Fibroblast of skin of right quadriceps (primary cell): ENCODE data around the gene KCNMB4.

Source experiments
- DNase-seq: peaks from one replicate; pipeline ENCODE4 v3.0.0-alpha.2; 2013

KCNMB4 gene

DNA sequence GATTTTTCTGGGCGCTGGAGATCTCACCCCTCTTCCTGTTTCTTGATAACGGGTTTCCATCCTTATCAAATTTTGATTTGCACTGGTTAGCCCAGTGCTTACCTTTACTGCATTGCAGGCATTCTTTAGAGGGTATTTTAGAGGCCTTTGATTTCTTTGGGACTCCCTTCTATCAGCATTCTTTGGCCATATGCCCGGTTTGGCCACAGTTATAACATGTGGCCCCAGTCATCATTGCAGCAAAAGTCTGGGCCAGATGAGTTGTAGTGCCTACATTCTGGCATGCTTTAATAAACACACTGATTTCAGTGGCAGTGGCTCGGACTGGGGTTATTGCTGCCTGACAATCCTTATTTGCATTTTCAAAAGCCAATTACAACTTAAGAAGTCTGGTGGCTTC is 82.3 kb downstream of the KCNMB4 start:
- no peak for DNase-seq

DNA sequence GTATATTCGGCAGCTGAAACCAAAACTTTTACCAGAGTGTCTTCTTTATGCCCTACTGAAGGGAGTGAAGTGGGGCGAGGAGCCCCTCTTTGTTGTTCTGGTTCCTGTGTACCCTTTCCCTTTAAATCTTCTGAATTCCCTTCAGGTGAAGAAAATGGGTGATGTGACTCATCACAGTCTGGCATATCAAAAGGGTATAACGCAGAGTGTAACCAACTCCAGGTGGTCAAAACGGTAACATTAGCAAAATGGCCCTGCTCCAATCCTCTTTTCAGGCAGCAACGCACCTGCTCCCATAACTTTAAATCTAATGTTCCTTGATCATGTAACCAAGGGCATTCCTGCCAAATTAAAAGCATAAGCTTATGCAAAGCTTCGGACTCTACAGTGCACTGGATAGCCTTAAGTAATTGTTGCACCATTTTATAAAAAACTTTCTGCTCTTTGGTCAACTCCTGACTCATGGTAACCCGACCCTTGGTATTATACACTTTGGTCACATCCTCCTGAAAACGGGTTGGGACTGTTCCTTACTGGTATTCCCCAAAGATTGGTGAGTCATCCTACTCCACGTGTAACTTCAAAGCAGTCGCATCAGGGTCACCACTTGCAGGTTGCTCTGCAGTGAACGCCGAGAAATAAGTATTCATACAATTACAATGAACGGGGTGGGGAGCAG is 83.1 kb downstream of the KCNMB4 start:
- DNase-seq: peak; percentile 1

DNA sequence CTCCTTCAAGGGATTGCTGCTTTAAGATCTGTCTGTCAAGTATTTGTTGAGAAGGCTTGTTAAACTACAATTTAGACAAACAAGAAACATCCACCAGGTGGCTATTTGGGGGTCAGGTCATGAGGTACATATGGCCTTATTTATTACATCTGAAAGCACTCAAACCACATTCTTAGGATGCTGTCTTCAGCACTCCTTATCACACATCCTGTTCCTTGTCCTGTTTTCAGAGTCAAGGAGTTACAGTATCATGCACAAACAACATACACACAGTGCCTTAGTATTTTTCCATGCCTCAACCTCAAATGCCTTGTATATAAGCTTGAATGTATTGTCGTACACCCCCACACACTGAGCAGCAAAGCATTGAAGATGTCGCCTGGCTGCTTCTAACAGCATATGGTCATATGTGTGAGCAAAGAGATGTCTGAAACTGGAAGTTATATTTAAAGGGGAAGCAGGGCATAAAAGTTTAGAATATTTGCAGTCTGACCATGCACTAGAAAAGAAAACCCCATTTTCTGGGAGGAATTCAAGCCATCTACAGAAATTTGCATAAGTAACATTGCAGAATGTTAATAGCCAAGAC is 83.8 kb downstream of the KCNMB4 start:
- DNase-seq: no peak

DNA sequence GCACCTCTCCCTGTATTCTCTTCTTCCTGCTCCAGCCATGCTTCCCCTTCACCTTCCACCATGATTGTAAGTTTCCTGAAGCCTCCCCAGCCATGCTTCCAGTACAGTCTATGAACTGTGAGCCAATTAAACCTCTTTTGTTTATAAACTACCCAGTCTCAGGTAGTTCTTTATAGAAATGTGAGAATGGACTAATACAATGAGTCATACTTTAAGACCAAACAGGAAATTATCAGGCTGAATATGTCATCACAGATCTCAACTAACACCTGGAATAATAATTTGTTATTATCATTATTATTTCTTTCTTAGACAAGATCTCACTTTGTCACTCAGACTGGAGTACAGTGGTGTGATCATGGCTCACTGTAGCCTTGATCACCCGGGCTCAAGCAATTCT is 85.4 kb downstream of the KCNMB4 start:
- DNase-seq: no peak

DNA sequence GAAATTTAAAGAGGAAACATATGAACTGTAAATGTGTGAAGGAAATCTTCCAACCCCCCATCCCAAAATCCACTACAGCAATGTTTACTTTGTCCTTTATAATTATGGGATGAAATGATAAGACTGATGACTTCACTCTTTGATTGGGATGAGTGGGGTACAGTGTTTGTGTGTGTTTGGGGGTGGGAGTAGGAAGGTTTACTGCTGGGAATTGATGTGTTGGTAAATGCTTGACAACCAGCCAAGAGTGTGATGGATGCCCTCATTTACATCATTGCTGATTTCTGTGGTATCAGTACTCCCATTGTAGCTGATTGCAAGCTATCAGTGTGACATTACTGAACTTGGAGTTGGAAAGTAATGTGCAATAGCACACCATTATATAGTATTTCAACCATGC is 90.9 kb downstream of the KCNMB4 start:
- DNase-seq: no peak

DNA sequence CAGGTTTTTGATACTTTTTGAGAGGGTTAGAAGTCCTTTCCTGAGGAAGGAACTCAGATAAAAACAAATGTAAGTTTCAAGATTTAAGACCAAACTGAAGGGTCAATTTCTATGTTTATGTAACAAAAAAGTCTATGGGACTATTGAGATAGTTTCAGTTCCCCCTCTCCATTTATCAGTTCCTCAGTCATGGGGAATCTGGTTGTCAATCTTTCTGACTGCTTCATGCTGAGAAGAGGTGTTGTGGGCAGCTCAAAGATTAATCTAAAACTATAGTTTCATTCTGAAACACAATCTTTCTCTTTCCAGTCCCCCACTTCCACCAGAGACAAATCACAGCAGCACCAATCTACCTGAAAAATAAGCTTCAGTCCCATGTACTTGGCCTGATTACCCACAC is 93.7 kb downstream of the KCNMB4 start:
- no peak for DNase-seq

DNA sequence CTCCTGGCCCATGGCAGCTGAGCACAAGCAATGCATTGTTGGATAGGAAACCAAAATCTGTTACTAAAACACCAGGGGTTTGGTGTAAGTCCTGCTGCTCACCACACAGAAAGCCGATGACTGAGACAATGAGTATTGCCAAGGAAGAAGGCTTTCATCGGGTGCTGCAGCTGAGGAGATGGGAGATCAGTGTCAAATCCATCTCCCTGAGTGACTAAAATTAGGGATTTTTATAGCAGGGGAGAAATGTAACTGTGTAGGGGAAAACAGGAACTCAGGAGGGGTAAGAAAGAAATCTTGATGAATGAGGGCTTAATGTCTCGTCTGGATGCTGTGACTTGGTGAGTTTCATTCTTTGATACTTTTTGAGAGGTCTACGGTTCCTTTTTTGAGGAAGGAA is 97.9 kb downstream of the KCNMB4 start:
- no peak for DNase-seq

DNA sequence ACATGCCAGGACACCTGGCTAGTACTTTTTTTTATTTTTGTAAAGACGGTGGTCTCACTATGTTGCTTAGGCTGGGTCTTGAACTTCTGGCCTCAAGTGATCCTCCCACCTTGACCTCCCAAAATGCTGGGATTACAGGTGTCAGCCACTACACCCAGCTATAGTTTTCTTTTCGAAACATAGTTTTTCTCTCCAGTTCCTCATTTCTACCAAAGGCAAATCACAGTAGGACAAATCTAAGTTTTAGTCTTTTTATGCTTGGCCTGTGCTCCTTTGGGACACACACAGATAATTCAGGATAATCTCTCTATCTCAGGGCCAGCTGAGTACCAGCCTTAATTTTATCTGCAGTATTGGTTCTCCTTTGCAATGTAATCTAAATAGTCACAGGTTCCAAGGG is 100.7 kb downstream of the KCNMB4 start:
- DNase-seq: no peak

DNA sequence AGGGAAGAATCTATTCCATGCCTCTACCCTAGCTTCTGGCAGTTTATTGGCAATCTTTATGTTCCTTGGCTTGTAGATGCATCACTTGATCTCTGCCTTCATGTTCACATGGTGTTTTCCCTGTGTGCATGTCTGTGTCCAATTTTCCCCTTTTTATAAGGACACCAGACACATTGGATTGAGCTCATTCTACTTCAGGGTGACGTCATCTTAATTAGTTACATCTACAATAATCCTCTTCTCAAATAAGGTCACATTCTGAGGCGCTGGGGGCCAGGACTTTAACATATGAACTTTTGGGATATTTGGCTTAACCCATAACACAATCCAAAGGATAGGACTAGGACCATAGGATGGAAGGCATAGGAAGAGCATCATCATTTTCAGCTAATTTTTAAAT is 101.4 kb downstream of the KCNMB4 start:
- DNase-seq: no peak

DNA sequence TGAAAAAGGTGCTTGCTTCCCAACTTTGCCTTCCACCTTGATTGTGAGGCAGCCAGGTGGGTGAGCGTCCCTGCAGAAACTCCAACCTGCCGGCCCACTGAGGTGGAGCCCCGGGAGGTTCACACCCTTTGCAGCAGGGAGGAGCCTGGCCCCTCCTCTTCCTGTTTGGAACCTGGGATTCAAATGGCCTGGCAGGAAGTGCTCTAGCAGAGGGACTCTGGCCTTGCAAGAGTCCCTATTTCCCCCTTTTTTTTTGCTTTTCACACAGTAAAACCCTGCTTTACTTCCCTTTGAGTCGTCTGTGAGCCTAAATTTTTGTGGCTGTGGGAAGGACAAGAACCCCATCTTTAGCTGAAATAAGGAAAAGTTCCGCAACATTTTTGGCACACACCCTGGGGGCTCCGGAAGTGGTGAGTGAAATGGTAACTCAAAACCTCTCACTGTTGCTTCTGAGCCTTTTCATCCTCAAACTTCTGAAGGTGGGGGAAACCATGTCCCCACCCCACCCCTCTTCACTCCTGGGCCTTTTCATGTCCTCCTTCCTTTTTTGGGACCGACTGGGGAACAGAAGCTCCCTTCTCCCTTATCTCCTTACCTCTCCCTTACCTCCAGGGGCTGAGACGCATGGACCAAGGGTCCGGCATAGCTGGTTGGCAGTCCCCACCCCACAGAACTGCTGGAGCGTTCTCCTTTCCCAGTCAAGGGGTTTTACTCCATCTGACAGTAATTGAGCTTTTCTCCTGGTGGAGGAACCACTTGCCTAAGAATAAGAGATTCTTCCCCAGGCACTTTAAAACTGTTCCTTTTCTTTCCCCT is 102.0 kb downstream of the KCNMB4 start:
- no peak for DNase-seq

DNA sequence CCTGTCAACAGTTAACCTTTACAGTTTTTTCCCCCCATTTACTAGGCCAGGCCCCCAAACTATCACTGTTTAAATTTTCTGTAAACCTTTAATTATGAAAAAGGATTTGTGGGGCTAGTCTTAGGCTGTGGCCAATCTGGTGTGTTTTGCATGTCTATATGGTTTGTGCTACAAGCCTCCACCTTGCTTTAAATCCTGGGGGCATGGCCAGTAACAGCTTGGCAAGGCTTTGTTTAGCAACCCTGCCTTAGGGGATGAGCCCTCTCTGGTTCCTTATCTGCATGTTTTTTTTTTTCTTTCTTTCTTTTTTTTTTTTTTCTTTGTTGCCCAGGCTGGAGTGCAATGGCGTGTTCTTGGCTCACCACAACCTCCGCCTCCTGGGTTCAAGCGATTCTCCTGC is 102.7 kb downstream of the KCNMB4 start:
- no peak for DNase-seq

DNA sequence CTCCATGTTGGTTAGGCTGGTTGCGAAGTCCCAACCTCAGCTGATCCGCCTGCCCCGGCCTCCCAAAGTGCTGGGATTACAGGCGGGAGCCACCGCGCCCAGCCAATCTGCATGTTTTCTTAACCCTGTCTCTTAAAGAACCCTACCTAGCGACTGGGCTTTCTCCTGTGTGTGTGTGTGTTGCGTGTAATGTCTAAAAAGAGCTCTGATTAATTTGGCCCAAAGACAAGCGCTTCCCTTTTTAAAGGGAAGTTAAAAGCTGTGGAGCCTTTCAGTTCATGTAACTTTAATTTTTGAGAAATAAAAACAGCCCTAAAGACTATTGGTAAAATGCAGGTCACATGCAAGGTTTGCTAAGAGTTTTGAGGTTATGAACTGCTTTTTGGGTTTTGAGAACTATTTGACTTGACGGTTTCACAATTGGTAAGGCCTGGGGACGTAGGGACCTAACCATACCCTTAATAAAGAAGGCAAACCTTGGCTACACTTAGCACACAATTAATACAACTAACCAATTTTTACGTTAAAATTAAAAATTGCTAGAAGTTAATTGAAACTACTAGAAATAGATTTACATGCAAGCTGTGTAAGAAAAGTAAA is 103.2 kb downstream of the KCNMB4 start:
- no peak for DNase-seq

DNA sequence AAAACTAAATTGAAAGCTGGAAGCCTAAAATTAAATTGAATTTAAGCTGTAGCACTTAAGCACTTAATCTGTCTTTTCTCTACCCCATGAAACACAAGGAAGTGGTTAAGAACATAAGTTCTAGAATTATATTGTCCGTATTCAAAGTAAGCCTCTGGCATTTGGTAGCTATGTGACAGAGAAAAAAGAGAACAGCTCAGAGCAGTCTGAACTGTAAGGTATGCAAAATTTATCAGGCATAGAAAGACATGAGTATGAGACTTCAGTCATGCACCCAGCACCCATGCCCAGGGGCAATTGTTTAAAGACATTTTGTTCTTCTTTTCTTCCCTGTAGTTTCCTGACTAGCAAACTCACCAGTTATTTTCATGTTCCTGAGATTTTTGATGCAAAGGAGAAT is 116.7 kb downstream of the KCNMB4 start:
- no peak for DNase-seq
